B cell (primary cell): ENCODE data around the gene GYS2. TPM values are rescaled to one million over a fixed set of nuclear protein-coding genes. Genes with fewer than 3 reads are reported as not detected.

Experiments used
- ATAC-seq: fragments of 200-7000 bp; cut with Tn5 transposase; one replicate; pipeline ENCODE4 v1.10.0; 2021; ENCODE audit warnings: low read depth, mild to moderate bottlenecking, moderate number of reproducible peaks, moderate library complexity
- CTCF ChIA-PET: fragments of 350-600 bp; sonication (Branson Sonifier 250); formaldehyde crosslinking; loops from one replicate; lab custom pipeline; 2021; ENCODE audit warnings: antibody characterized with exemption, inconsistent platforms; lab: Charles Lee
- POLR2A ChIA-PET: fragments of 350-600 bp; sonication (Branson Sonifier 250); formaldehyde crosslinking; loops from one replicate; lab custom pipeline; 2021; ENCODE audit warnings: antibody characterized with exemption; lab: Charles Lee
- DNase-seq: peaks from one replicate; pipeline ENCODE4 v3.0.0; 2013
- H2AFZ ChIP-seq: 2 replicates; pipeline ENCODE4 v1.6.1; 2012; ENCODE audit warnings: mild to moderate bottlenecking, low read depth, low read length; ENCODE audit not compliant: insufficient read depth, poor library complexity, severe bottlenecking
- H3K27ac ChIP-seq, 2 donors: 1 replicate in 1 of 2; 2 replicates in 1 of 2; pipeline ENCODE4 v1.5.1; 2012 to 2013; ENCODE audit warnings: low read length in 2 of 2, mild to moderate bottlenecking in 2 of 2, moderate library complexity in 1 of 2
- H3K27me3 ChIP-seq, 4 experiments: fragments of 200-600 bp in 1 of 4; sonication (generic) in 1 of 4; replicated peaks in 1 of 4; 1 replicate in 2 of 4; 2 replicates in 2 of 4; pipeline versions ENCODE4 v1.6.1 to v1.7.0; 2013 to 2016; ENCODE audit warnings: low read length in 3 of 4, mild to moderate bottlenecking in 2 of 4, mixed read lengths in 1 of 4, moderate library complexity in 1 of 4; ENCODE audit not compliant: insufficient read depth in 4 of 4, control insufficient read depth in 3 of 4; ENCODE audit errors: control extremely low read depth in 1 of 4
- H3K36me3 ChIP-seq, 2 experiments: replicated peaks in 1 of 2; 1 replicate in 1 of 2; 2 replicates in 1 of 2; pipeline versions ENCODE4 v1.6.1 to v1.7.1; 2013; ENCODE audit warnings: low read length in 1 of 2; ENCODE audit not compliant: insufficient read depth in 2 of 2, control insufficient read depth in 1 of 2; ENCODE audit errors: control extremely low read depth in 1 of 2, extremely low read depth in 1 of 2
- H3K4me1 ChIP-seq, 2 donors: fragments of 200-600 bp in 1 of 2; sonication (generic) in 1 of 2; 1 replicate in 1 of 2; 2 replicates in 1 of 2; pipeline versions ENCODE4 v1.5.1 to v1.6.1; 2013 to 2017; ENCODE audit warnings: low read length in 2 of 2; ENCODE audit not compliant: control insufficient read depth in 2 of 2, insufficient read depth in 2 of 2
- H3K4me2 ChIP-seq: replicated peaks from 2 replicates; pipeline ENCODE3; 2012; ENCODE audit warnings: mild to moderate bottlenecking, low read depth, low read length; ENCODE audit not compliant: poor library complexity, severe bottlenecking
- H3K4me3 ChIP-seq, 5 experiments: fragments of 200-600 bp in 1 of 5; sonication (generic) in 1 of 5; 1 replicate in 3 of 5; 2 replicates in 2 of 5; pipeline versions ENCODE4 v1.5.1 to v1.7.0; 2011 to 2016; ENCODE audit warnings: low read length in 4 of 5, mild to moderate bottlenecking in 4 of 5, low read depth in 2 of 5, control low read depth in 1 of 5, moderate library complexity in 1 of 5; ENCODE audit not compliant: insufficient read depth in 1 of 5; ENCODE audit errors: control extremely low read depth in 1 of 5, extremely low read depth in 1 of 5
- H3K79me2 ChIP-seq: fragments of 200-600 bp; sonication (generic); one replicate; pipeline ENCODE4 v1.6.0; 2016; ENCODE audit warnings: low read length; ENCODE audit not compliant: control insufficient read depth, insufficient read depth
- H3K9ac ChIP-seq: fragments of 200-600 bp; sonication (generic); 2 replicates; pipeline ENCODE4 v1.6.1; 2017; ENCODE audit warnings: mild to moderate bottlenecking, low read length, moderate library complexity
- H3K9me3 ChIP-seq, 3 donors: one replicate each; pipeline versions ENCODE4 v1.6.1 to v1.7.1; 2013; ENCODE audit warnings: low read length in 2 of 3; ENCODE audit not compliant: control insufficient read depth in 2 of 3, insufficient read depth in 1 of 3; ENCODE audit errors: control extremely low read depth in 1 of 3
- H4K20me1 ChIP-seq: 2 replicates; pipeline ENCODE4 v1.6.0; 2012; ENCODE audit warnings: mild to moderate bottlenecking, low read length; ENCODE audit not compliant: insufficient read depth, control insufficient read depth, poor library complexity, severe bottlenecking
- H3K27ac Mint-ChIP-seq: one replicate; pipeline ENCODE4 v1.8.0; 2021; ENCODE audit warnings: mixed read lengths
- H3K27me3 Mint-ChIP-seq: one replicate; pipeline ENCODE4 v1.8.0; 2021; ENCODE audit warnings: mixed read lengths
- H3K4me1 Mint-ChIP-seq: one replicate; pipeline ENCODE4 v1.8.0; 2021; ENCODE audit warnings: mixed read lengths
- H3K4me3 Mint-ChIP-seq: one replicate; pipeline ENCODE4 v1.8.0; 2021; ENCODE audit warnings: mixed read lengths
- H3K9me3 Mint-ChIP-seq: one replicate; pipeline ENCODE4 v1.8.0; 2022; ENCODE audit warnings: mixed read lengths; ENCODE audit not compliant: insufficient read depth
- CTCF ChIP-seq: fragments of 200-600 bp; IDR thresholded peaks from one replicate; pipeline ENCODE4 v1.8.0; 2022; ENCODE audit warnings: antibody characterized with exemption, mild to moderate bottlenecking
- EZH2 ChIP-seq: IDR thresholded peaks from 2 replicates; pipeline ENCODE4 v1.6.1; 2012; ENCODE audit warnings: borderline replicate concordance, low read depth, mild to moderate bottlenecking, moderate library complexity, low read length; ENCODE audit not compliant: insufficient read depth, poor library complexity, severe bottlenecking
- WGBS: methylation state at CpG from one replicate; pipeline ENCODE4 v1.1.5; 2013; ENCODE audit warnings: missing lambda C conversion rate; ENCODE audit not compliant: insufficient coverage; 5-methylcytosine and 5-hydroxymethylcytosine counted together
- intact Hi-C: fragments of 100-400 bp; cut with micrococcal nuclease; formaldehyde crosslinking; loops from one replicate; pipeline ENCODE4 v1.10.0; 2022
- polyA plus RNA-seq: library from polyadenylated mRNA; depleted of rRNA; stranded (reverse); fragments of >200 nt; gene quantifications from 2 replicates; pipeline ENCODE4 v1.2.3, GENCODE V29; 2012
- total RNA-seq, 2 donors: library from RNA; stranded (reverse); fragments of 120-200 nt in 1 of 2; gene quantifications; 1 replicate in 1 of 2; 2 replicates in 1 of 2; pipeline versions ENCODE4 v1.2.3 to v1.2.4, GENCODE V29; 2013 to 2022

GYS2 gene
- total and polyA plus RNA-seq, 2 donors (not counting 1 experiment from before 2014, with no cell fraction given) = not detected

DNA sequence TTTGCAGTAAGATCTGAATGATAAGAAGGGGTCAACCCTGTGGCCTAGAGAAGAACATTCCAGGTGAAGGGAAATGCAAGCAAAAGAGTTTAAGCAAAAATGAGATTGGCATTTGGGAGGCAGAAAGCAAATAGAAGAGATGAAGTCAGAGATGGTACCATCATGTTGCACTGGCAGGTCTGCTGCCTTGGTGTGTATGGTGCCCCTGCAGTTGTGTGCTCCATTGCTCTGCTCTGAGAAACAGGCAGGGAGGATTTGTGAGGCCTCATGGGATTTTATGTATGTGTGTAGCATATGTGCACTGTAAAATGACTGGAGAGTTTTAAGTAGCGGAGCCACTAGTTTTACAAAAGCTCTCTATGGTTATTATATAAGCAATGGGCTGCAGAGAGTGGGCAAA, 46.4 kb upstream of the GYS2 start:
- Histone ChIP-seq H3K9me3 (no peaks in the 10 kb centered on the region), H4K20me1 (peaks cover 5% of the 10 kb centered on the region), H3K4me3 (no peak overlapping the region), H3K4me2 (no peak overlapping the region), H3K4me1 (peaks cover 0 to 7% of the 10 kb centered on the region in 2 donors), H2AFZ (no peak overlapping the region), H3K79me2 (peaks cover 22% of the 10 kb centered on the region), H3K9ac (no peak overlapping the region), H3K27me3 (no peaks in the 10 kb centered on the region), H3K27ac (no peak overlapping the region), H3K36me3 (peaks cover 19 to 43% of the 10 kb centered on the region in 2 experiments)
- WGBS = no CpG with 5 or more reads among the region's 1 CpG
- TF ChIP-seq EZH2 (no peak), CTCF (no peak)
- intact Hi-C loops = no loop called here
- Mint-ChIP-seq H3K27ac (no peak overlapping the region), H3K4me3 (no peak overlapping the region), H3K27me3 (no peaks in the 10 kb centered on the region), H3K4me1 (peaks cover 11% of the 10 kb centered on the region), H3K9me3 (no peaks in the 10 kb centered on the region)
- ATAC-seq (no peak), DNase-seq (no peak)
- CTCF ChIA-PET = interaction anchor here (1.1 kb wide), 1 partner anchor 30 kb away, joined by 3 read pairs; no protein-coding TSS in a partner anchor
- POLR2A ChIA-PET = no interaction called here

DNA sequence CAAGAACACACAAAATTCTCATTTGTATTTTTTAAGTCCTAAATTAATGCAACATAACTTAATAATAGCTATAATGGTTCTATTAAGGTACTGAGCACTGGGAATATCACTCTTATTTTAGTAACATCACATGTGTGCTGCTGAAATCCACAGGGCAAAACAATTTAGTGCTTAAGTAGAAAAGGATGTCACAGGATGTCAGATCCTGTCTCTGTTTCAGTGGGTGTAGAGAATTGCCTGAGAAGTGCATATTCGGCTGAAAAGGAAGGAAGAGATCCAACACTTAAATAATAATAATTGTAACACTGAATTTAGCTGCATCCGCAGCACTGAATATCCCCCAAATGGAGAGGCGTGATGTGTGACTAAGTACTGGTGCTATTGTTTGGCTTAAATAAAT, 44.4 kb upstream of the GYS2 start:
- TF ChIP-seq EZH2 (no peak), CTCF (no peak)
- Histone ChIP-seq H3K4me3 (no peak overlapping the region), H3K36me3 (peaks cover 19 to 46% of the 10 kb centered on the region in 2 experiments), H2AFZ (no peak overlapping the region), H3K4me1 (no peaks in the 10 kb centered on the region), H3K27ac (no peak overlapping the region), H3K9ac (no peak overlapping the region), H3K27me3 (no peaks in the 10 kb centered on the region), H3K79me2 (peaks cover 4% of the 10 kb centered on the region), H3K4me2 (no peak overlapping the region), H3K9me3 (no peaks in the 10 kb centered on the region), H4K20me1 (no peaks in the 10 kb centered on the region)
- Mint-ChIP-seq H3K4me1 (peaks cover 1% of the 10 kb centered on the region), H3K9me3 (no peaks in the 10 kb centered on the region), H3K4me3 (no peak overlapping the region), H3K27me3 (no peaks in the 10 kb centered on the region), H3K27ac (no peak overlapping the region)
- ChIA-PET POLR2A (no interaction called here), CTCF (interaction anchor here (1.2 kb wide), 1 partner anchor 31 kb away, joined by 4 read pairs; no protein-coding TSS in a partner anchor)
- DNase-seq (no peak), ATAC-seq (no peak)
- no CpG with 5 or more reads among the region's 3 CpGs for WGBS
- intact Hi-C loops = no loop called here
